ENCODE measurements around the gene SCN9A. TPM values are rescaled to one million over a fixed set of nuclear protein-coding genes. Genes with fewer than 3 reads are reported as not detected.

SCN9A gene
- total RNA-seq, 1 experiment from 2014 or later, result 1.3 TPM

GRCh38 chr2:166224197-166224596 is 151.5 kb downstream of the SCN9A start:
- no peak overlapping the region for H3K4me2 ChIP-seq (ENCODE audit: insufficient read depth, insufficient read length, low read length)
- no peak overlapping the region for H2AFZ ChIP-seq (ENCODE audit: low read length)
- no peak overlapping the region for H2AK5ac ChIP-seq (ENCODE audit: insufficient read length, low read length)
- H3K4me1 Mint-ChIP-seq, result no peaks in the 10 kb centered on the region
- H4K91ac ChIP-seq (ENCODE audit: insufficient read length, low read depth, low read length), result no peak overlapping the region
- H3K27ac Mint-ChIP-seq, result no peak overlapping the region
- no peak for DNase-seq
- no peaks in the 10 kb centered on the region for H3K79me1 ChIP-seq (ENCODE audit: insufficient read depth, low read depth, low read length, poor library complexity, severe bottlenecking)
- no peaks in the 10 kb centered on the region for H3K79me2 ChIP-seq (ENCODE audit: insufficient read depth, low read length)
- H4K20me1 ChIP-seq (ENCODE audit: control insufficient read depth, insufficient read depth, insufficient read length), result no peaks in the 10 kb centered on the region
- H3K4me1 ChIP-seq (ENCODE audit: insufficient read depth, low read length), result no peaks in the 10 kb centered on the region
- no peaks in the 10 kb centered on the region; a peak in 1 of 5 replicates for H3K9me3 Mint-ChIP-seq
- no peak overlapping the region for H3K27ac ChIP-seq (ENCODE audit: insufficient read length, low read depth, low read length)
- TF ChIP-seq CTCF (conservative IDR thresholded peaks at IDR 0.05), result no peak
- no peaks in the 10 kb centered on the region for H3K9me3 ChIP-seq (ENCODE audit: control insufficient read depth, low read depth, low read length)
- H3K4ac ChIP-seq (ENCODE audit: low read depth, low read length), result no peak overlapping the region
- no peak overlapping the region for H3K9ac ChIP-seq (ENCODE audit: extremely low read depth, insufficient read length, low read length)
- no peak overlapping the region for H3K56ac ChIP-seq (ENCODE audit: insufficient read length, low read depth, low read length)
- no peak overlapping the region for H3K4me3 Mint-ChIP-seq
- no peak overlapping the region for H3T11ph ChIP-seq (ENCODE audit: low read length)
- H4K8ac ChIP-seq (replicated peaks; ENCODE audit: insufficient read length, low read depth, low read length), result no peak overlapping the region
- no peak overlapping the region for H2BK120ac ChIP-seq (ENCODE audit: low read depth, low read length, poor library complexity, severe bottlenecking)
- H3K23ac ChIP-seq (ENCODE audit: insufficient read length, low read depth, low read length), result no peak overlapping the region
- no peak overlapping the region for H4K5ac ChIP-seq (ENCODE audit: insufficient read length, low read depth, low read length)
- no peaks in the 10 kb centered on the region for H3K27me3 Mint-ChIP-seq (ENCODE audit: low read depth)
- no peak overlapping the region for H2BK12ac ChIP-seq (ENCODE audit: insufficient read length, low read depth, low read length)
- no peak overlapping the region for H2BK5ac ChIP-seq (ENCODE audit: insufficient read length, low read length)
- H3K27me3 ChIP-seq (ENCODE audit: insufficient read depth, low read length), result no peaks in the 10 kb centered on the region; the same call in 1 of the 2 replicates
- no peaks in the 10 kb centered on the region for H3K23me2 ChIP-seq (ENCODE audit: insufficient read length, low read depth, low read length, poor library complexity, severe bottlenecking)
- no peaks in the 10 kb centered on the region for H3K36me3 Mint-ChIP-seq (ENCODE audit: insufficient read depth in 1 of 3, low read depth in 3 of 3)
- no peak overlapping the region for H2BK20ac ChIP-seq (ENCODE audit: low read depth, low read length, poor library complexity, severe bottlenecking)
- no peak overlapping the region for H2BK15ac ChIP-seq (ENCODE audit: low read depth, low read length)
- H3K18ac ChIP-seq (ENCODE audit: insufficient read length, low read depth, low read length), result no peak overlapping the region
- H3K14ac ChIP-seq (ENCODE audit: insufficient read depth, low read length), result no peak overlapping the region

Data from H9 (cell line).